Right lobe of liver (tissue), 6 donors: ENCODE measurements around the gene TMEM120B. TPM values are rescaled to one million over a fixed set of nuclear protein-coding genes. Genes with fewer than 3 reads are reported as not detected.

Experiments used
- ATAC-seq, 4 donors: fragments of 200-7000 bp; cut with Tn5 transposase; one replicate each; pipeline ENCODE4 v1.9.1; 2020; ENCODE audit warnings: mild to moderate bottlenecking in 4 of 4, moderate library complexity in 4 of 4
- DNase-seq, 3 donors: peaks; one replicate each; pipeline ENCODE4 v3.0.0-alpha.2; 2020
- H3K27ac ChIP-seq, 3 donors: fragments of 200-600 bp; one replicate each; pipeline ENCODE4 v1.8.0; 2022
- H3K27me3 ChIP-seq, 2 donors: fragments of 200-600 bp; one replicate each; pipeline ENCODE4 v1.8.0; 2022
- H3K36me3 ChIP-seq, 4 donors: fragments of 200-600 bp; sonication (generic) in 1 of 4; one replicate each; pipeline versions ENCODE4 v1.5.1 to v1.8.0; 2017 to 2022; ENCODE audit warnings: control low read depth in 1 of 4
- H3K4me1 ChIP-seq, 4 donors: fragments of 200-600 bp; sonication (generic) in 1 of 4; one replicate each; pipeline versions ENCODE4 v1.5.1 to v1.8.0; 2017 to 2022; ENCODE audit warnings: control low read depth in 1 of 4
- H3K4me3 ChIP-seq, 3 donors: fragments of 200-600 bp; one replicate each; pipeline ENCODE4 v1.8.0; 2022
- H3K9me3 ChIP-seq, 4 donors: fragments of 200-600 bp; sonication (generic) in 1 of 4; one replicate each; pipeline versions ENCODE4 v1.5.1 to v1.8.0; 2017 to 2022; ENCODE audit warnings: control low read depth in 1 of 4
- CTCF ChIP-seq, 4 donors: fragments of 200-600 bp in 3 of 4; fragments of 450-650 bp in 1 of 4; IDR thresholded peaks; one replicate each; pipeline versions ENCODE4 v1.5.1 to v1.8.0; 2016 to 2022; ENCODE audit warnings: antibody characterized with exemption in 4 of 4, mild to moderate bottlenecking in 2 of 4
- POLR2A ChIP-seq: fragments of 450-650 bp; IDR thresholded peaks from one replicate; pipeline ENCODE4 v1.6.1; 2017; ENCODE audit warnings: antibody characterized with exemption, mild to moderate bottlenecking
- WGBS: methylation state at CpG from one replicate; pipeline ENCODE4 v1.1.6; 2018; ENCODE audit warnings: low coverage, low lambda C conversion rate; ENCODE audit not compliant: insufficient coverage; ENCODE audit errors: missing lambda C conversion rate; 5-methylcytosine and 5-hydroxymethylcytosine counted together
- intact Hi-C, 2 donors: fragments of 100-400 bp; cut with DNase I; formaldehyde crosslinking; loops; one replicate each; pipeline versions ENCODE4 v1.11.2 to v1.14.1; 2022
- total RNA-seq, 6 experiments: library from RNA; depleted of rRNA in 2 of 6; stranded (reverse); fragments of >200 nt in 2 of 6; fragmentation: NEBNext Ultra II Directional in 3 of 6; extraction: Animal tissue kit (Norgen Biotek cat#: 25700) in 3 of 6; gene quantifications; one replicate each; pipeline versions ENCODE4 v1.1.0 to v1.2.4, GENCODE V29; 2016 to 2023
- donor health status: DM: no; HTN: yes; CAD: no.
- donor health status: DM: no; HTN: no; CAD: no.
- donor health status: DM: no; HTN: no; CAD: no.
- donor health status: DM: no; HTN: yes; CAD: no.
- donor health status: DM: no; HTN: yes; CAD: no.

The TMEM120B gene
- total RNA-seq, 6 experiments from 2014 or later, result 3.3 to 6.4 (median 4.7) TPM

DNA sequence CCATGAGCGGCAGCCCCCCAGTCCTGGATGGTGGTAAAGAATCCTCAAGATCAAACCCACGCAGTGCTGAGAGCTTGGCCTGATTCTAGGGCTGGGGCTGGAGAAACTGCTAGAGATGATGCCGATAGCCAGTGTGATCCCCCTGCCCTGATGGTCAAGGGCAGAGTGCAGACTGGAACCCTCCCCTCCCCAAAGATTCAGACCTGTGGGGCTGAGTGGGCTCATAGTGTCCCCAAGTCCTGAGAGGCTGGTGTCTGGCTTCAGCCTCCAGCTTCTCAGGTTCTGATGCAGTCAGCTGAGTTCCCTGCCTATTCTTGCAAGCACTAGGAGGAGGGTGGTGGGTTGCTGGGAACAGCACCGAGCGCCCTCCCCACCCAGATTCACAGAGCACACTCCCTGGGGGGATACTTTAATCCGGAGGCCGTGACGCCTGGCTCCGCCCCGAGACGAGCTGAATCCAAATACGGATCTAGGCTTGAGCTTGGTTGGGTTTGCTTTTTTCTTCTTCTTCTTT, 69.0 kb downstream of the TMEM120B start:
- intact Hi-C loops, result no loop called here
- DNase-seq, result no peak
- H3K4me1 ChIP-seq, result peaks cover 0 to 6% (median 2%) of the 10 kb centered on the region in 4 donors
- no peaks in the 10 kb centered on the region for H3K9me3 ChIP-seq
- H3K27me3 ChIP-seq, result no peaks in the 10 kb centered on the region
- TF ChIP-seq POLR2A (no peak), CTCF (IDR thresholded peaks at IDR 0.05) (no peak)
- H3K4me3 ChIP-seq, result no peak overlapping the region
- H3K27ac ChIP-seq, result no peak overlapping the region
- no peak for ATAC-seq
- H3K36me3 ChIP-seq, result no peaks in the 10 kb centered on the region
- WGBS, result 62% methylated on average over 9 of the region's 12 CpGs

GRCh38 chr12:121781998-121782979, 69.7 kb downstream of the TMEM120B start:
- intact Hi-C loops, result no loop called here
- H3K4me3 ChIP-seq, result no peak overlapping the region
- WGBS, result 59% methylated on average over 12 of the region's 14 CpGs
- no peaks in the 10 kb centered on the region for H3K36me3 ChIP-seq
- peaks cover 0 to 9% (median 4%) of the 10 kb centered on the region in 4 donors for H3K4me1 ChIP-seq
- ATAC-seq (no peak), DNase-seq (no peak)
- no peaks in the 10 kb centered on the region for H3K27me3 ChIP-seq
- H3K27ac ChIP-seq, result no peak overlapping the region
- no peaks in the 10 kb centered on the region for H3K9me3 ChIP-seq
- TF ChIP-seq CTCF (IDR thresholded peaks at IDR 0.05) (no peak), POLR2A (no peak)

DNA sequence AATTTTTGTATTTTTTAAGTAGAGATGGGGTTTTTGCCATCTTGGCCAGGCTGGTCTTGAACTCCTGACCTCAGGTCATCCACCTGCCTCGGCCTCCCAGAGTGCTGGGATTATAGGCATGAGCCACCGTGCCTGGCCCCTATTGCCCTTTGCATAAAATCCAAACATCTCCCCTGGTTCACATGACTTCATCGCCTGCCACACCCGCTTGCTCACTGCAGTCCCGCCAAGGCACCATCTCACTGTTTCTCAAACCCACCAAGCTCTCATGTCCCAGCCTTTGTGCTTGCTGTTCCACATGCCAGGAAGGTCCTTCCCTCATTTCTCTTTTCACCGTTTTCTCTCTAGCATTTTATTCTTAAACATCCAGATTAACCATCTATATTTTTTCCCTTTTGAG, 71.2 kb downstream of the TMEM120B start:
- ATAC-seq, result no peak
- Histone ChIP-seq H3K4me3 (no peak overlapping the region), H3K9me3 (no peaks in the 10 kb centered on the region), H3K27me3 (no peaks in the 10 kb centered on the region), H3K27ac (no peak overlapping the region), H3K36me3 (no peaks in the 10 kb centered on the region), H3K4me1 (peaks cover 0 to 9% (median 4%) of the 10 kb centered on the region in 4 donors)
- TF ChIP-seq CTCF (IDR thresholded peaks at IDR 0.05) (no peak), POLR2A (no peak)
- intact Hi-C loops, result no loop called here
- no peak for DNase-seq
- WGBS, result 66% methylated on average over 5 of the region's 6 CpGs

- no peaks in the 10 kb centered on the region for H3K36me3 ChIP-seq
- intact Hi-C loops, result no loop called here
- H3K27ac ChIP-seq, result no peak overlapping the region
- H3K4me3 ChIP-seq, result no peak overlapping the region
- H3K4me1 ChIP-seq, result peaks cover 0 to 9% (median 4%) of the 10 kb centered on the region in 4 donors
- 20% methylated on average over 4 of the region's 6 CpGs for WGBS
- H3K27me3 ChIP-seq, result no peaks in the 10 kb centered on the region
- TF ChIP-seq POLR2A (no peak), CTCF (IDR thresholded peaks at IDR 0.05) (no peak)
- DNase-seq (no peak), ATAC-seq (peak in 2 of 4 donors; percentile 22 to 42)
- H3K9me3 ChIP-seq, result no peaks in the 10 kb centered on the region
Measured at GRCh38 chr12:121784460-121784859, 71.9 kb downstream of the TMEM120B start.
